SK-N-SH (cell line): ENCODE results near the gene CLDN14.

ENCODE experiments used
- ELF1 ChIP-seq: IDR thresholded peaks from 2 replicates; pipeline ENCODE4 v1.4.0; 2012
- EZH2phosphoT487 ChIP-seq: fragments of 200-600 bp; sonication (generic); IDR thresholded peaks from 2 replicates; pipeline ENCODE4 v1.6.1; 2017; ENCODE audit warnings: low read depth, mixed run types, mild to moderate bottlenecking, antibody characterized with exemption, moderate library complexity, borderline replicate concordance
- MEF2A ChIP-seq: IDR thresholded peaks from 2 replicates; pipeline ENCODE4 v1.4.0; 2012; ENCODE audit warnings: low read depth, borderline replicate concordance
- POLR2AphosphoS5 ChIP-seq: IDR thresholded peaks from 2 replicates; pipeline ENCODE4 v1.6.1; 2012; ENCODE audit warnings: low read depth, low read length
- RAD21 ChIP-seq: IDR thresholded peaks from 2 replicates; pipeline ENCODE4 v1.6.1; 2012; ENCODE audit warnings: mild to moderate bottlenecking, low read length
- RCOR1 ChIP-seq: fragments of 150-350 bp; IDR thresholded peaks from 2 replicates; pipeline ENCODE4 v1.6.1; 2017; ENCODE audit warnings: antibody characterized with exemption, low read length
- YY1 ChIP-seq: IDR thresholded peaks from 2 replicates; pipeline ENCODE4 v1.4.0; 2012; ENCODE audit warnings: low read depth, mild to moderate bottlenecking
- TF ChIP-seq, protein P1 (sequence below): fragments of 200-600 bp; sonication (generic); IDR thresholded peaks from 2 replicates; pipeline ENCODE4 v1.6.1; 2017; ENCODE audit warnings: antibody characterized with exemption, mild to moderate bottlenecking, moderate library complexity
- TF ChIP-seq, protein P2 (sequence below): IDR thresholded peaks from 2 replicates; pipeline ENCODE4 v1.6.1; 2012; ENCODE audit warnings: mild to moderate bottlenecking, low read depth, low read length, moderate library complexity
- TF ChIP-seq, protein P3 (sequence below): IDR thresholded peaks from 2 replicates; pipeline ENCODE4 v1.4.0; 2012; ENCODE audit warnings: low read depth
- TF ChIP-seq, protein P4 (sequence below): fragments of 150-350 bp; IDR thresholded peaks from 2 replicates; pipeline ENCODE4 v1.6.1; 2016; ENCODE audit warnings: mild to moderate bottlenecking, low read depth, low read length

DNA sequence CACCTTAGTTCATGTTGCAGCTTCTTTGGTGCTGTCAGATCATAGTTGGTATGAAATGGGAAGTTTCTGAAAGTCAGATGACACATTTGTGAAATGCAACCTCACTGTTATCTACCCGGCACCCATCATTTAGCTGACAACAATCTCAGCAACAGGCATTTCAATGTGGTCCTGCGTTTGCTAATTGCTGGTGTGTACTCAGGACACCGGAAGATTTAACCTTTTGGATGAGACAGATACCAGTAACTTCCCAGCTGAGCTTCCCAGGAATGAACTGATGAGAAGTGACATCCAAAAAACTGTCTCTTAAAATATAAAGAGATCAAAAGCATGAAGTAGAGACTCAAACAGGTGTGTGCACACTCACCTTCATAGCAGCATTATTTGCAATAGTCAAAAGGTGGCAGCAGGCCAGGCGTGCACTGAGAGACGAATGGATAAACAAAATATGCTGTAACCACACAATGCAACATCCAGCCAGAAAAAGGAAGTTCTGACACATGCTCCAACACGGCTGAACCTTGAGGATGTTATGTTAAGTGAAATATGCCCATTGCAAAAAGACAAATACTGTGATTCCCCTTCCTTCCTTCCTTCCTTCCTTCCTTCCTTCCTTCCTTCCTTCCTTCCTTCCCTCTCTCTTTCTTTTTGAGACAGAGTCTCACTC lies 7.9 kb upstream of the CLDN14 start:
- TF ChIP-seq, protein P1, sequence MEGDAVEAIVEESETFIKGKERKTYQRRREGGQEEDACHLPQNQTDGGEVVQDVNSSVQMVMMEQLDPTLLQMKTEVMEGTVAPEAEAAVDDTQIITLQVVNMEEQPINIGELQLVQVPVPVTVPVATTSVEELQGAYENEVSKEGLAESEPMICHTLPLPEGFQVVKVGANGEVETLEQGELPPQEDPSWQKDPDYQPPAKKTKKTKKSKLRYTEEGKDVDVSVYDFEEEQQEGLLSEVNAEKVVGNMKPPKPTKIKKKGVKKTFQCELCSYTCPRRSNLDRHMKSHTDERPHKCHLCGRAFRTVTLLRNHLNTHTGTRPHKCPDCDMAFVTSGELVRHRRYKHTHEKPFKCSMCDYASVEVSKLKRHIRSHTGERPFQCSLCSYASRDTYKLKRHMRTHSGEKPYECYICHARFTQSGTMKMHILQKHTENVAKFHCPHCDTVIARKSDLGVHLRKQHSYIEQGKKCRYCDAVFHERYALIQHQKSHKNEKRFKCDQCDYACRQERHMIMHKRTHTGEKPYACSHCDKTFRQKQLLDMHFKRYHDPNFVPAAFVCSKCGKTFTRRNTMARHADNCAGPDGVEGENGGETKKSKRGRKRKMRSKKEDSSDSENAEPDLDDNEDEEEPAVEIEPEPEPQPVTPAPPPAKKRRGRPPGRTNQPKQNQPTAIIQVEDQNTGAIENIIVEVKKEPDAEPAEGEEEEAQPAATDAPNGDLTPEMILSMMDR, result no peak
- TF ChIP-seq, protein P2, sequence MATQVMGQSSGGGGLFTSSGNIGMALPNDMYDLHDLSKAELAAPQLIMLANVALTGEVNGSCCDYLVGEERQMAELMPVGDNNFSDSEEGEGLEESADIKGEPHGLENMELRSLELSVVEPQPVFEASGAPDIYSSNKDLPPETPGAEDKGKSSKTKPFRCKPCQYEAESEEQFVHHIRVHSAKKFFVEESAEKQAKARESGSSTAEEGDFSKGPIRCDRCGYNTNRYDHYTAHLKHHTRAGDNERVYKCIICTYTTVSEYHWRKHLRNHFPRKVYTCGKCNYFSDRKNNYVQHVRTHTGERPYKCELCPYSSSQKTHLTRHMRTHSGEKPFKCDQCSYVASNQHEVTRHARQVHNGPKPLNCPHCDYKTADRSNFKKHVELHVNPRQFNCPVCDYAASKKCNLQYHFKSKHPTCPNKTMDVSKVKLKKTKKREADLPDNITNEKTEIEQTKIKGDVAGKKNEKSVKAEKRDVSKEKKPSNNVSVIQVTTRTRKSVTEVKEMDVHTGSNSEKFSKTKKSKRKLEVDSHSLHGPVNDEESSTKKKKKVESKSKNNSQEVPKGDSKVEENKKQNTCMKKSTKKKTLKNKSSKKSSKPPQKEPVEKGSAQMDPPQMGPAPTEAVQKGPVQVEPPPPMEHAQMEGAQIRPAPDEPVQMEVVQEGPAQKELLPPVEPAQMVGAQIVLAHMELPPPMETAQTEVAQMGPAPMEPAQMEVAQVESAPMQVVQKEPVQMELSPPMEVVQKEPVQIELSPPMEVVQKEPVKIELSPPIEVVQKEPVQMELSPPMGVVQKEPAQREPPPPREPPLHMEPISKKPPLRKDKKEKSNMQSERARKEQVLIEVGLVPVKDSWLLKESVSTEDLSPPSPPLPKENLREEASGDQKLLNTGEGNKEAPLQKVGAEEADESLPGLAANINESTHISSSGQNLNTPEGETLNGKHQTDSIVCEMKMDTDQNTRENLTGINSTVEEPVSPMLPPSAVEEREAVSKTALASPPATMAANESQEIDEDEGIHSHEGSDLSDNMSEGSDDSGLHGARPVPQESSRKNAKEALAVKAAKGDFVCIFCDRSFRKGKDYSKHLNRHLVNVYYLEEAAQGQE, result no peak
- TF ChIP-seq POLR2AphosphoS5 (no peak), MEF2A (no peak), ELF1 (no peak), RCOR1 (no peak), EZH2phosphoT487 (no peak), RAD21 (no peak), YY1 (no peak)
- TF ChIP-seq, protein P3, sequence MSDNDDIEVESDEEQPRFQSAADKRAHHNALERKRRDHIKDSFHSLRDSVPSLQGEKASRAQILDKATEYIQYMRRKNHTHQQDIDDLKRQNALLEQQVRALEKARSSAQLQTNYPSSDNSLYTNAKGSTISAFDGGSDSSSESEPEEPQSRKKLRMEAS, result no peak
- TF ChIP-seq, protein P4, sequence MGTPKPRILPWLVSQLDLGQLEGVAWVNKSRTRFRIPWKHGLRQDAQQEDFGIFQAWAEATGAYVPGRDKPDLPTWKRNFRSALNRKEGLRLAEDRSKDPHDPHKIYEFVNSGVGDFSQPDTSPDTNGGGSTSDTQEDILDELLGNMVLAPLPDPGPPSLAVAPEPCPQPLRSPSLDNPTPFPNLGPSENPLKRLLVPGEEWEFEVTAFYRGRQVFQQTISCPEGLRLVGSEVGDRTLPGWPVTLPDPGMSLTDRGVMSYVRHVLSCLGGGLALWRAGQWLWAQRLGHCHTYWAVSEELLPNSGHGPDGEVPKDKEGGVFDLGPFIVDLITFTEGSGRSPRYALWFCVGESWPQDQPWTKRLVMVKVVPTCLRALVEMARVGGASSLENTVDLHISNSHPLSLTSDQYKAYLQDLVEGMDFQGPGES, result no peak
